Activated CD8-positive, alpha-beta memory T cell treated with anti-CD3 and anti-CD28 coated beads, Interleukin-2, amount 50 U/mL, for 24 hours (primary cell): ENCODE data around the gene HHAT.

ENCODE experiments used
- DNase-seq: peaks from one replicate; pipeline ENCODE4 v3.0.0-alpha.2; 2020; ENCODE audit errors: extremely low read depth

HHAT gene

DNA sequence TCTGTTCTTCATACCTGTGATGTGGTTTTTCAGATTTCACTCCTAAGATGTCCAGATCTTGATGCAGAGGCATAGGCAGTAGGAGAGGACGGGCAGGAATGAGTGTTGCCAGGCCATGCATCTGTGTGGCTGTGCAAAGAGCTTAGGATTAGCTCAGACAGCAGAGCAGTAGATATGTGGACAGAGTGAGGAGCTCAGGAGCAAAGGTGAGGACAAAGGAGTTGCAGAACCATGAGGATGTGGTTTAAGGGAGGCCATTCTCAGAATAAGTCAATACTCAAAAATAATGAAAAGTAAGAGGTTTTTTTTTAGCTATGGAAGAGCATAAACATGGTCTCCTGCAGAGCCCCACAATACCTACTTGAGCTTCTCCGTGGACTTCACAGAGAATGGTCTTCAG, 158.3 kb downstream of the HHAT start:
- DNase-seq, result no peak

- DNase-seq, result no peak
Measured at GRCh38 chr1:210489491-210489890, 160.8 kb downstream of the HHAT start.

DNA sequence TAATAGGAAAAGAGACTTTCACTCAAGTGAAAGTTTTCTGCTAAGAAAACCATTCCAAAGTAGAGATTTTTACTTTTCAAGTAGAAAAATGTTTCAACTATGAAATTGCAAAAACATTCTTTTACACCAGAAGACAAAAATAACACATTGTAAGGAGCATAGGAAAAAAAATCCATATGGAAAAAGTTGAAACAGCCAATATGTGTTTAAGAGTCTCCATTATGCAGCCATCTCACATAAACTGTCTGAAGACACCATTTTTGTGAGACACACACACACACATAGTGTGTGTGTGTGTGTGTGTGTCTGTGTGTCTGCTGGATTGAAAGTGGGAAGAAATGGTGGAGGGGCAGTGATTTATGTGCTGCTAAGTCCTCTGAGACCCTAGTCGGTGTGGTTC, 162.1 kb downstream of the HHAT start:
- no peak for DNase-seq

DNA sequence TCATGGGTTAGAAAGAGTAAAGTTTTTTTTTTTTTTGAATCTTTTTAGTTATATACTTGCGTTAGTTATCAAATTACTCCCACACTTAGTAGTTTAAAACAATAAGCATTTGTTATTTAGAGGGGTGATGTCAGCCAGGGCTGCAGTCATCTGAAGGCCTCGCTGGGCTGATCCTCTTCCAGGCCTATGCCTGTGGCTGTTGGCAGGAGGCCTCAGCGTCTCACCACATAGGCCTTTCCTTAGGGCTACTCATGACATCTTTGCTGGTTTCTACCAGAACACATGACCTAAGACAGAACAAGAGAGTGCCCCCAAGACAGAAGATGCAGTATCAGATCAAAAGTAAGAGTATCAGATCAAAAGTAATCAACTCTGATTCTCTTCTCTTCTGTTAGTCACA, 167.4 kb downstream of the HHAT start:
- no peak for DNase-seq

GRCh38 chr1:210499956-210500355, 171.3 kb downstream of the HHAT start:
- DNase-seq, result no peak

- no peak for DNase-seq
Measured at GRCh38 chr1:210500831-210501230, 172.1 kb downstream of the HHAT start.

GRCh38 chr1:210504286-210504685, 175.6 kb downstream of the HHAT start:
- no peak for DNase-seq

- DNase-seq, result no peak
Measured at GRCh38 chr1:210505601-210506496, 177.1 kb downstream of the HHAT start.

- no peak for DNase-seq
Measured at GRCh38 chr1:210506689-210507088, 178.0 kb downstream of the HHAT start.

- DNase-seq, result no peak
Measured at GRCh38 chr1:210516092-210516656, 187.5 kb downstream of the HHAT start.

- DNase-seq, result no peak
Measured at GRCh38 chr1:210516697-210517459, 188.2 kb downstream of the HHAT start.

GRCh38 chr1:210523830-210524229, 195.1 kb downstream of the HHAT start:
- DNase-seq, result no peak

DNA sequence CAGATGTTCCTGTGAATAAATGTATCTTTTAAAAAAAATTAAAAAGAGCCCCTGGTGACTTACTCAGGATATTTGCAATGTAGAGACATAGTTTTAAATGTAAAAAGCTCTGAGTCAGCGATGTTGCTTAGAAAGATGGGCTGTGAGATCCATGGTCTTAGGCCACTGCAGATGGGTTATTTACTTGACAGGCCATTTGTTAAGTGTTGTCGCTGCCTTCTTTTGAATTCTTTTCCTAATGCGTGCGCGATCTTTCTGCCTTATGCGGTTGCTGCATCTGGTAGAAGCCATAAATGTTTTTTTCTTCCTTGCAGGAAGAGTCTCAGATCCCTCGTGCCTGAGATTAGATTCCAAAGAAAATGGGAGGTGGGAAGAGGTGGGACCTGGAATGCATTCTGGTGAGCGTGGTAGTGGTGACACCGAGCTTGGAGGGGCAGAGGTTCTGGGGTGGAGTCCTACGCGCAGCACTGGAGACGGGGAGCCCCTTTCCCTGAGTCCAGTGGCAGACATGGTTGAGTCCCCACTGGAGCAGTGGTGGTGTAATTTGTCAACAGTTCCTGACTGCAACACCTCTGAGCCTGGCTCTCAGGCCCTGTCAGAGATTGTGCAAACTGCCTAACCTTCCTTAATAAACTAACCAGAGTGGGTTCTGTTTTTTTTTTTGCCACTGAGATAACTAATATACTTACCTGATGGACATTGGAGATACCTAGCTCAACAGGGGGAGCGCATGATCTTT, 197.2 kb downstream of the HHAT start:
- DNase-seq, result no peak

DNA sequence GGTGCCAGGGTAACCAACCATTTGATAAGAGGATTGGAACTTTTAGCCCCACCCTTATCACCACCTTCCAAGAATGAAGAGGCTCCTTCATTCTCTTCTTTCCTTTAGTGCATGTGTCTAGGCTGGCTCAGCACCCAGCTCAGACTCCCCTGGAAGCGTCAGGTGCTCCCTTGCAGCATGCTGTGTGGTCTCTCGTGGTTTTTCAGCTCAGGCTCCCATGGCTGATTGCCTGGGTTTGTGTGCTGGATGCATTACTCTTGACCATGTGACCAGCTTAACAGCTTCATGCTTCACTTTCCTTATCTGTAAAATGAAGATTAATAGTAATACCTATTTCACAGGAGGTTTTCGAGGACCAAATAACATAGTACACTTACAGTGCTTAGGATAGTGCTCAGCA, 198.4 kb downstream of the HHAT start:
- no peak for DNase-seq

- DNase-seq, result no peak
Measured at GRCh38 chr1:210531475-210532222, 202.9 kb downstream of the HHAT start.

DNA sequence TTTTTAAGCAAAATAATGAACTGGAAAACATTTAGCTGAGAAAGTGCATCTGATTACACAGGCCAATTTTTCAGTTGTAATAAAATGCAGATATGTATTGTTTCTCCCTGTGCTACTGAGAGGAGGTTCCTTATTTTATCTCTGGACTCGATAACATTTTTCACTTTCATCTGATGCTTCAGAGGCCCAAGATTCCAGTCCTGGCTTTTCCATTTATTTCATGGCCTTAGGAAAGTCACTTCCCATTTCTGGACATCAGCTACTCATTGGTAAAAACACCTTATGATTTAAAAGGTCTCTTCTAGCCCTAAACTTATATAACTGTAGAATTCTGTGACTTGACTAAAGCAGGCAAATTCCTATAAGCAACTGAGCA, 203.5 kb downstream of the HHAT start:
- no peak for DNase-seq

DNA sequence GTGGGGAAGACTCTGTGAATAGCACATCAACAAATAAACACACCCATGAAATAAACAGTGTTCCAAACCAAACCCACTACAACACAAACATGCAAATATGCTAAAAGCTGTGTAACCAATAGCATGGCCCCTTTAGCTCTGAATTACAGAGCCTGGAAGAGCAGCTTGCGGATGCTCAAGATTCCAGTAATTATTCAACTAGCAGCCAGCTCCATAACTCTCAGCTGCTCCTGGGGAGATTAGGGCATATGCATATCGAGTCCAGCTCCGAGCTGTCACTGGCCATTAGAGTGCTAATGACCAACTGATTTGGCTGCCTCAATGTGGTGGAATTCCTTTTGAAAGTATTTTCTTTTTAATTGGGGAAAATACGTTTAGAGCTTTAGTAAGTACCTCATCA, 207.1 kb downstream of the HHAT start:
- DNase-seq, result no peak

- no peak for DNase-seq
Measured at GRCh38 chr1:210536254-210536961, 207.7 kb downstream of the HHAT start.

GRCh38 chr1:210540288-210540687, 211.6 kb downstream of the HHAT start:
- DNase-seq, result no peak

DNA sequence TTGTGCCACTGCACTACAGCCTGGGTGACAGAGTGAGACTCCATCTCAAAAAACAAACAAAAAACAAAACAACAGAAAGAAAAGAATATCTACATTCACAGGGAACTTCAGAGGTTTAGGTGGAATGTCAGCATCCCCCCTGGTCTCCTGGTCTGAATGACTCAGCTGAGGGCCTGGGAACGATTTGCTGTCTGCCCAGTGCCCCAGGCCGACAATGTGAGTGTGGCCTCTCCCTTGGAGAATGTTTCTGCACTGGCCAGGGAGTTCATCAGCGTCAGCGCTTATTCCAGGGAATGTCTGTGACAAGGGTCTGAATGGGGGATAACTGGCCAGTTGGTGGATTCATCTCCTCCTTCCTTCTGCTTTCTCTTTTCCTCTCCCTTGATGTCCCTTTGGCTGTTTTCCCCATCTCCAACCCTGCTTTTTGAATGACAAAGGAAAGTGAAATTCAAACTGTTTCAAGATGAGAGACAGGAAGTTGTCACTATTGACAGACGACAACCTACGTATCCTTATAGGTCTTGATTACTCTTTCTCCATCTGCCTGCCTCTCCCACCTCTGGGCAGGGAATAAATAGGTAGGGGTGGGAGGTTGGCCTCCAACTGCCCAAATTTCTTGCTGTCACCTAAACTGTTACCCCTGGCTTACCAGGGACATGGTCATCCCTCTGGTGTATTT, 213.1 kb downstream of the HHAT start:
- DNase-seq, result no peak
